Pulmonary artery endothelial cell (primary cell): ENCODE measurements around the gene GJD3. TPM values are rescaled to one million over a fixed set of nuclear protein-coding genes. Genes with fewer than 3 reads are reported as not detected.

ENCODE experiments used
- total RNA-seq: library from RNA; depleted of rRNA; stranded (reverse); fragments of >200 nt; gene quantifications from 2 replicates; pipeline ENCODE4 v1.2.3, GENCODE V29; 2014

Gene GJD3
- total RNA-seq, 1 donor from 2014 or later, result 0.20 TPM

Other genes with a start within 250 kb of the GJD3 start
- gene MSL1, start 242.8 kb downstream of the GJD3 start, total RNA-seq, result 29.9 and 43.4 TPM in 2 replicates
- 23.8 and 28.7 TPM in 2 replicates for gene CASC3, start 224.2 kb downstream of the GJD3 start, total RNA-seq
- 0.46 and 0.99 TPM in 2 replicates for gene RAPGEFL1, start 187.3 kb downstream of the GJD3 start, total RNA-seq
- 6.3 and 6.6 TPM in 2 replicates for gene WIPF2, start 145.4 kb downstream of the GJD3 start, total RNA-seq
- 25.5 and 41.3 TPM in 2 replicates for gene CDC6, start 76.9 kb downstream of the GJD3 start, total RNA-seq
- gene RARA, start 55.6 kb downstream of the GJD3 start, total RNA-seq, result 8.7 and 9.2 TPM in 2 replicates
- 59.6 and 141 TPM in 2 replicates for gene TOP2A, start 53.2 kb upstream of the GJD3 start, total RNA-seq
- gene IGFBP4, start 78.7 kb upstream of the GJD3 start, total RNA-seq, result 120 and 138 TPM in 2 replicates
- gene TNS4, start 136.9 kb upstream of the GJD3 start, total RNA-seq, result 0.04 TPM in 1 of 2 replicates, not detected in the other
- gene CCR7, start 200.7 kb upstream of the GJD3 start, total RNA-seq, result not detected in 2 replicates